HG03135 (cell line): ENCODE measurements around the gene MLC1.

Source experiments
- ATAC-seq: cut with Tn5 transposase; IDR thresholded peaks from one replicate; pipeline ENCODE4 v1.9.1; 2021; ENCODE audit warnings: mild to moderate bottlenecking, moderate library complexity; ENCODE audit not compliant: unreplicated experiment

The MLC1 gene

GRCh38 chr22:50058906-50059880 is 26.0 kb downstream of the MLC1 start:
- ATAC-seq, result no peak

- no peak for ATAC-seq
Measured at GRCh38 chr22:50058061-50058905, 26.9 kb downstream of the MLC1 start, which contains the start of gene TTLL8. Gene TTLL8 (minus strand): TSS chr22:50058298.

GRCh38 chr22:50057278-50058060 is 27.8 kb downstream of the MLC1 start:
- ATAC-seq, result no peak

- ATAC-seq, result no peak
Measured at GRCh38 chr22:50056214-50056972, 28.8 kb downstream of the MLC1 start.

GRCh38 chr22:50053861-50054260 is 31.4 kb downstream of the MLC1 start:
- no peak for ATAC-seq

GRCh38 chr22:50051930-50052329 is 33.3 kb downstream of the MLC1 start:
- ATAC-seq, result no peak

GRCh38 chr22:50049299-50050195 is 35.7 kb downstream of the MLC1 start:
- no peak for ATAC-seq

- ATAC-seq, result no peak
Measured at GRCh38 chr22:50048836-50049235, 36.4 kb downstream of the MLC1 start.

GRCh38 chr22:50048061-50048765 is 37.0 kb downstream of the MLC1 start:
- ATAC-seq, result no peak

- no peak for ATAC-seq
Measured at GRCh38 chr22:50047346-50047745, 37.9 kb downstream of the MLC1 start.

GRCh38 chr22:50046481-50047245 is 38.6 kb downstream of the MLC1 start:
- no peak for ATAC-seq

- no peak for ATAC-seq
Measured at GRCh38 chr22:50046019-50046415, 39.2 kb downstream of the MLC1 start.

GRCh38 chr22:50045211-50046018 is 39.8 kb downstream of the MLC1 start:
- no peak for ATAC-seq

GRCh38 chr22:50044485-50045118 is 40.6 kb downstream of the MLC1 start:
- no peak for ATAC-seq

- ATAC-seq, result no peak
Measured at GRCh38 chr22:50041361-50042065, 43.7 kb downstream of the MLC1 start.

GRCh38 chr22:50040717-50041116 is 44.5 kb downstream of the MLC1 start:
- ATAC-seq, result no peak
